Measurements from ENCODE around the gene RAE1.

DNA sequence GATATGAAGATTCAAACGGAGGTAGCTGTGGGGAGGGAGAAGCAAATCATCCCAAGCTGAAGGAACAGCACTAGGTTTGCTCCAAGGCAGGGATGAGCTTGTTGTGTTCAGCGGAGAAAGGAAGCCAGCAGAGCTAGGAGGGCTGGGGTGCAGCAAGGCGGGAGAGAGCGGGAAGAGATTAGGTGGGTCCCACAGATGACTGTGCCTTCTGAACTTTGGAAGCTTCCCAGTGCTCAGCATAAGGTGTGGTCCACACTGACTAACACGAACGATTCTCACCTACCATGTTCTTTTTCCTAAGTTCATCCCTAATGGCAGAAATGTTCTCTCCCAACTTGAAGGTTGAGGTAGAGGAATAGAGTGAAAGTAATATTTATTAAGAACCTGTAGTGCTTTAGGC is 1.2 kb downstream of the RAE1 start:
- no peak for TF ChIP-seq CTCF (IDR thresholded peaks at IDR 0.05)
- TF ChIP-seq POLR2A (IDR thresholded peaks at IDR 0.05) = no peak
